Epithelial cell of esophagus (primary cell): ENCODE data around the gene CAV1.

Experiments
- DNase-seq: peaks from one replicate; pipeline ENCODE4 v3.0.0; 2010; ENCODE audit warnings: low read depth
- H3K4me3 ChIP-seq: 2 replicates; pipeline ENCODE4 v1.5.1; 2011; ENCODE audit warnings: mild to moderate bottlenecking, low read length, control low read depth
- CTCF ChIP-seq: IDR thresholded peaks from 2 replicates; pipeline ENCODE4 v1.5.1; 2011; ENCODE audit warnings: low read depth, mild to moderate bottlenecking, low read length, control low read depth, inconsistent platforms; ENCODE audit not compliant: insufficient read depth; ENCODE audit errors: missing control alignments

CAV1 gene

GRCh38 chr7:116588225-116588624, 63.4 kb downstream of the CAV1 start:
- no peak for DNase-seq
- no peak for TF ChIP-seq CTCF
- H3K4me3 ChIP-seq: no peak overlapping the region

- no peak overlapping the region for H3K4me3 ChIP-seq
- DNase-seq: peak; percentile 59
- peak; percentile 45 for TF ChIP-seq CTCF
Observed at GRCh38 chr7:116588641-116589594, 64.1 kb downstream of the CAV1 start.

- TF ChIP-seq CTCF: peak; percentile 52
- H3K4me3 ChIP-seq: no peak overlapping the region
- peak; percentile 46 for DNase-seq
Observed at GRCh38 chr7:116591202-116592040, 66.6 kb downstream of the CAV1 start.

GRCh38 chr7:116592041-116592355, 67.2 kb downstream of the CAV1 start:
- no peak for TF ChIP-seq CTCF
- H3K4me3 ChIP-seq: no peak overlapping the region
- no peak for DNase-seq

- no peak for TF ChIP-seq CTCF
- H3K4me3 ChIP-seq: no peak overlapping the region
- DNase-seq: no peak
Observed at GRCh38 chr7:116592445-116592844, 67.6 kb downstream of the CAV1 start.

GRCh38 chr7:116593359-116594075, 68.7 kb downstream of the CAV1 start:
- no peak overlapping the region for H3K4me3 ChIP-seq
- no peak for TF ChIP-seq CTCF
- no peak for DNase-seq
